Natural killer cell (primary cell): ENCODE measurements around the gene MB. TPM values are rescaled to one million over a fixed set of nuclear protein-coding genes. Genes with fewer than 3 reads are reported as not detected.
A peak's percentile ranks its signal among the peaks of the same experiment; 100 is the strongest.

Experiments used
- ATAC-seq, 3 donors: fragments of 150-1000 bp in 2 of 3; fragments of 200-7000 bp in 1 of 3; cut with Tn5 transposase; 1 replicate in 1 of 3; 2 replicates in 2 of 3; pipeline ENCODE4 v1.10.0; 2021; ENCODE audit warnings: mild to moderate bottlenecking in 2 of 3, moderate library complexity in 2 of 3
- DNase-seq, 2 donors: peaks; one replicate each; pipeline versions ENCODE4 v3.0.0 to v3.0.0-alpha.2; 2013 to 2021; ENCODE audit warnings: mixed read lengths in 1 of 2
- H3K27ac ChIP-seq: one replicate; pipeline ENCODE4 v1.5.1; 2013; ENCODE audit warnings: mild to moderate bottlenecking, low read length
- H3K27me3 ChIP-seq: one replicate; pipeline ENCODE4 v1.6.1; 2013; ENCODE audit warnings: low read length; ENCODE audit not compliant: control insufficient read depth, insufficient read depth
- H3K36me3 ChIP-seq: one replicate; pipeline ENCODE4 v1.6.1; 2013; ENCODE audit warnings: low read length; ENCODE audit not compliant: control insufficient read depth, insufficient read depth
- H3K4me1 ChIP-seq: one replicate; pipeline ENCODE4 v1.6.1; 2013; ENCODE audit warnings: low read length; ENCODE audit not compliant: control insufficient read depth, insufficient read depth
- H3K4me3 ChIP-seq: one replicate; pipeline ENCODE4 v1.5.1; 2013; ENCODE audit warnings: low read length
- H3K9me3 ChIP-seq: one replicate; pipeline ENCODE4 v1.6.1; 2013; ENCODE audit warnings: low read length; ENCODE audit not compliant: control insufficient read depth, insufficient read depth
- H3K27ac Mint-ChIP-seq, 2 donors: one replicate each; pipeline ENCODE4 v1.8.0; 2022; ENCODE audit warnings: mild to moderate bottlenecking in 2 of 2, mixed read lengths in 2 of 2, moderate library complexity in 1 of 2
- H3K27me3 Mint-ChIP-seq, 2 donors: one replicate each; pipeline ENCODE4 v1.8.0; 2022; ENCODE audit warnings: low read depth in 2 of 2, mixed read lengths in 2 of 2
- H3K36me3 Mint-ChIP-seq: one replicate; pipeline ENCODE4 v1.8.0; 2022; ENCODE audit warnings: mixed read lengths
- H3K4me1 Mint-ChIP-seq, 2 donors: one replicate each; pipeline ENCODE4 v1.8.0; 2022; ENCODE audit warnings: mixed read lengths in 2 of 2
- H3K4me3 Mint-ChIP-seq: one replicate; pipeline ENCODE4 v1.8.0; 2022; ENCODE audit warnings: mild to moderate bottlenecking, moderate library complexity, mixed read lengths
- H3K9me3 Mint-ChIP-seq, 2 donors: one replicate each; pipeline ENCODE4 v1.8.0; 2022; ENCODE audit warnings: mixed read lengths in 2 of 2
- CTCF ChIP-seq: fragments of 200-600 bp; IDR thresholded peaks from one replicate; pipeline ENCODE4 v1.8.0; 2022; ENCODE audit warnings: antibody characterized with exemption
- WGBS: methylation state at CpG from one replicate; pipeline ENCODE4 v1.1.7; 2013; ENCODE audit warnings: missing lambda C conversion rate; ENCODE audit not compliant: insufficient coverage; 5-methylcytosine and 5-hydroxymethylcytosine counted together
- intact Hi-C: fragments of 100-400 bp; cut with micrococcal nuclease; formaldehyde crosslinking; loops from one replicate; pipeline ENCODE4 v1.14.2; 2022
- total RNA-seq, 4 donors: library from RNA; stranded (reverse); fragments of 120-200 nt in 1 of 4; gene quantifications; one replicate each; pipeline versions ENCODE4 v1.2.3 to v1.2.4, GENCODE V29; 2013 to 2022

The MB gene
- total RNA-seq, 3 donors from 2014 or later (not counting 1 experiment from before 2014, with no cell fraction given) = not detected

GRCh38 chr22:35564975-35565867, 51.9 kb downstream of the MB start:
- H3K27ac Mint-ChIP-seq = no peak overlapping the region

GRCh38 chr22:35563211-35563610, 53.9 kb downstream of the MB start:
- no peak for ATAC-seq
- Mint-ChIP-seq H3K36me3 (no peaks in the 10 kb centered on the region), H3K4me3 (no peak overlapping the region), H3K9me3 (no peaks in the 10 kb centered on the region), H3K27me3 (peaks cover 18 to 30% of the 10 kb centered on the region in 2 donors), H3K27ac (no peak overlapping the region), H3K4me1 (peaks cover 0 to 2% of the 10 kb centered on the region in 2 donors)
- TF ChIP-seq CTCF = no peak
- WGBS = 86% methylated on average over 7 of the region's 7 CpGs
- intact Hi-C loops = no loop called here
- Histone ChIP-seq H3K27me3 (no peaks in the 10 kb centered on the region), H3K4me3 (no peak overlapping the region), H3K36me3 (no peaks in the 10 kb centered on the region), H3K27ac (no peak overlapping the region), H3K4me1 (no peaks in the 10 kb centered on the region), H3K9me3 (no peaks in the 10 kb centered on the region)
- DNase-seq = no peak

More at GRCh38 chr22:35564975-35565867, 51.9 kb downstream of the MB start:
- Histone ChIP-seq H3K36me3 (no peaks in the 10 kb centered on the region), H3K4me1 (no peaks in the 10 kb centered on the region), H3K9me3 (no peaks in the 10 kb centered on the region), H3K27ac (no peak overlapping the region), H3K27me3 (no peaks in the 10 kb centered on the region), H3K4me3 (no peak overlapping the region)
- Mint-ChIP-seq H3K27me3 (peaks cover 11 to 25% of the 10 kb centered on the region in 2 donors), H3K36me3 (no peaks in the 10 kb centered on the region), H3K4me3 (no peak overlapping the region), H3K9me3 (no peaks in the 10 kb centered on the region), H3K4me1 (no peaks in the 10 kb centered on the region)
- no peak for TF ChIP-seq CTCF
- WGBS = 78% methylated on average over 10 of the region's 10 CpGs
- intact Hi-C loops = no loop called here
- ATAC-seq (peak in 1 of 3 donors; percentile 18), DNase-seq (no peak)

- no peaks in the 10 kb centered on the region for H3K27me3 ChIP-seq
- no peak for TF ChIP-seq CTCF
- no peaks in the 10 kb centered on the region for H3K36me3 ChIP-seq
- intact Hi-C loops = no loop called here
- Mint-ChIP-seq H3K4me1 (peaks cover 0 to 5% of the 10 kb centered on the region in 2 donors), H3K27ac (no peak overlapping the region), H3K4me3 (no peak overlapping the region), H3K27me3 (peaks cover 18 to 30% of the 10 kb centered on the region in 2 donors), H3K9me3 (no peaks in the 10 kb centered on the region), H3K36me3 (no peaks in the 10 kb centered on the region)
- DNase-seq (no peak), ATAC-seq (no peak)
- H3K4me1 ChIP-seq = no peaks in the 10 kb centered on the region
- no peaks in the 10 kb centered on the region for H3K9me3 ChIP-seq
- H3K4me3 ChIP-seq = no peak overlapping the region
- no peak overlapping the region for H3K27ac ChIP-seq
- WGBS = 92% methylated on average over 20 of the region's 20 CpGs
Observed at GRCh38 chr22:35561796-35562526, 55.2 kb downstream of the MB start.
